K562 (cell line): ENCODE measurements around the gene ATF3. TPM values are rescaled to one million over a fixed set of nuclear protein-coding genes. Genes with fewer than 3 reads are reported as not detected.

Experiments used
- MAFG ChIP-seq: fragments of 450-650 bp; conservative IDR thresholded peaks from 2 replicates; pipeline ENCODE4 v1.6.1; 2016; ENCODE audit warnings: missing genetic modification characterization, missing compliant biosample characterization
- NR2C1 ChIP-seq, 2 experiments: fragments of 450-650 bp; IDR thresholded peaks; 2 replicates each; pipeline ENCODE4 v1.6.1; 2017; ENCODE audit warnings: mild to moderate bottlenecking in 2 of 2, antibody characterized with exemption in 1 of 2, inconsistent platforms in 1 of 2, missing compliant biosample characterization in 1 of 2, missing genetic modification characterization in 1 of 2
- RBBP5 ChIP-seq: fragments of 200-600 bp; sonication (generic); IDR thresholded peaks from 2 replicates; pipeline ENCODE4 v1.6.1; 2012; ENCODE audit warnings: borderline replicate concordance, mild to moderate bottlenecking, low read length, control low read depth, inconsistent platforms; ENCODE audit not compliant: insufficient read depth, poor library complexity, severe bottlenecking
- polyA plus RNA-seq, 8 experiments: library from polyadenylated mRNA; depleted of rRNA in 4 of 8; stranded (reverse) in 5 of 8; unstranded in 3 of 8; fragments of >200 nt; fragmentation: Nextera tagmentation in 2 of 8; fragmentation: Illumina TruSeq in 1 of 8; extraction: Ambion mirVana in 2 of 8; extraction: Trizol in 1 of 8; gene quantifications; 2 replicates each; pipeline versions ENCODE4 v1.2.1 to v1.2.3, GENCODE V29; 2011 to 2014; ENCODE audit warnings: inconsistent platforms in 1 of 8, missing spikeins in 1 of 8
- total RNA-seq, 7 experiments: library from RNA; depleted of rRNA in 6 of 7; stranded (reverse); fragments of >200 nt in 6 of 7; fragmentation: Illumina TruSeq in 2 of 7; extraction: Trizol in 2 of 7; gene quantifications; 2 replicates each; pipeline versions ENCODE4 v1.2.1 to v1.2.3, GENCODE V29; 2011 to 2021; ENCODE audit warnings: low replicate concordance in 1 of 7
- TF ChIP-seq, protein P1 (sequence below), 2 experiments: fragments of 450-650 bp in 1 of 2; sonication (generic) in 1 of 2; formaldehyde crosslinking in 1 of 2; IDR thresholded peaks; 2 replicates each; pipeline versions ENCODE4 v1.7.1 to v1.9.0; 2016 to 2022; ENCODE audit warnings: inconsistent platforms in 1 of 2, mild to moderate bottlenecking in 1 of 2, missing genetic modification reagents in 1 of 2
- TF ChIP-seq, protein P2 (sequence below): conservative IDR thresholded peaks from 2 replicates; pipeline ENCODE4 v1.6.1; 2011; ENCODE audit warnings: low read depth, mild to moderate bottlenecking, low read length; ENCODE audit not compliant: control insufficient read depth
- TF ChIP-seq, protein P3 (sequence below): fragments of 450-650 bp; formaldehyde crosslinking; IDR thresholded peaks from 2 replicates; pipeline ENCODE4 v1.4.0; 2020; ENCODE audit warnings: mild to moderate bottlenecking, moderate library complexity
- TF ChIP-seq, protein P4 (sequence below): fragments of 250-450 bp; sonication (Bioruptor Pico); IDR thresholded peaks from 2 replicates; pipeline ENCODE4 v1.4.0; 2020; ENCODE audit warnings: mild to moderate bottlenecking, moderate library complexity

ATF3 gene
- total and polyA plus RNA-seq, 9 of the 15 experiments (the other 6 are each of a cell fraction or from before 2014, with no cell fraction given): 3.5 to 28.2 (median 19.8) TPM

DNA sequence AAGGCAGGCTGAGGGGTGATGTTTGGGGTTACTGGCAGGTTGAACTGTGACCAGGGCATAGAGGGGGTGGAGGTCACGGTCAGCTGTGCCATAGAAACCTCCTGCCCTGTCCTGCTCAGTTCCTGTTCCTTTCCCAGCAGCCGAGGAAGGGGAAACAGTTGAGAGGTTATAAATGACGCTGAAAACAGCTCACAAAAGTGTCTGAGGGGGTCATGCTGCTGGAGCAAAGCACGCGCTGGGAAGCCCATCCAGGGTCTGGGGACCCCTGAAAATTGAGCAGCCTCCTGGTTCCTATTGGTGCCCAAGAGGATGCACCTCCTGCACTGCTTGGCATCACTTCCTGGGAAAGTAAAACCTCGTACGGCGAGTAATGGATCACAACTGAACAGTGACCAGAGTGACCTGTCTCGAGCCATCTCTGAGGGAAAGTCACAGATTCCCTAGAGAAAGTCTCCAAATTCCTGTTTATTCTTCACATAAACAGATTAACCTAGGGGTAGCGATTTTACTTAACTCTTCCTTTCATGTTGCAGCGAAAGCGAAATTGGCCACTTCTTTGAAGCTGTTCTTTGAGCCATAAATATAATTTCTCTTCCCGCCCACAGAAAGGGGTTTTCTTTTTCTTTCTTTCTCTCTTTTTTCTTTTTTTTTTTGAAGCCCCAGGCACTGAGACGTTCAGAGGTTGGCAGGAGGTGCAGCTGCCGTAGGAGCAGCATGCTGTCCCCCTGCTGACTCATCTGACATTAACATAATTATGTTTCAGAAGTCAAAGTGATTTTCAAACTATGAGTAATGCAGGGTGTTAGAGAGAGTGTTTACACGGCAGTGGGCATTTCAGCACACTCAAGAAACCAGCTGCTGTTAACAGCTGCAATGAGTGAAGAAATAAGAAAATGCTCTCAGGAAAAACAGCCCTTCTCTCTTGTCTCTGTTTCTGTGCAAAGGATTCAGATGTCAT, 41.8 kb upstream of the ATF3 start (continued):
- TF ChIP-seq, protein P1, sequence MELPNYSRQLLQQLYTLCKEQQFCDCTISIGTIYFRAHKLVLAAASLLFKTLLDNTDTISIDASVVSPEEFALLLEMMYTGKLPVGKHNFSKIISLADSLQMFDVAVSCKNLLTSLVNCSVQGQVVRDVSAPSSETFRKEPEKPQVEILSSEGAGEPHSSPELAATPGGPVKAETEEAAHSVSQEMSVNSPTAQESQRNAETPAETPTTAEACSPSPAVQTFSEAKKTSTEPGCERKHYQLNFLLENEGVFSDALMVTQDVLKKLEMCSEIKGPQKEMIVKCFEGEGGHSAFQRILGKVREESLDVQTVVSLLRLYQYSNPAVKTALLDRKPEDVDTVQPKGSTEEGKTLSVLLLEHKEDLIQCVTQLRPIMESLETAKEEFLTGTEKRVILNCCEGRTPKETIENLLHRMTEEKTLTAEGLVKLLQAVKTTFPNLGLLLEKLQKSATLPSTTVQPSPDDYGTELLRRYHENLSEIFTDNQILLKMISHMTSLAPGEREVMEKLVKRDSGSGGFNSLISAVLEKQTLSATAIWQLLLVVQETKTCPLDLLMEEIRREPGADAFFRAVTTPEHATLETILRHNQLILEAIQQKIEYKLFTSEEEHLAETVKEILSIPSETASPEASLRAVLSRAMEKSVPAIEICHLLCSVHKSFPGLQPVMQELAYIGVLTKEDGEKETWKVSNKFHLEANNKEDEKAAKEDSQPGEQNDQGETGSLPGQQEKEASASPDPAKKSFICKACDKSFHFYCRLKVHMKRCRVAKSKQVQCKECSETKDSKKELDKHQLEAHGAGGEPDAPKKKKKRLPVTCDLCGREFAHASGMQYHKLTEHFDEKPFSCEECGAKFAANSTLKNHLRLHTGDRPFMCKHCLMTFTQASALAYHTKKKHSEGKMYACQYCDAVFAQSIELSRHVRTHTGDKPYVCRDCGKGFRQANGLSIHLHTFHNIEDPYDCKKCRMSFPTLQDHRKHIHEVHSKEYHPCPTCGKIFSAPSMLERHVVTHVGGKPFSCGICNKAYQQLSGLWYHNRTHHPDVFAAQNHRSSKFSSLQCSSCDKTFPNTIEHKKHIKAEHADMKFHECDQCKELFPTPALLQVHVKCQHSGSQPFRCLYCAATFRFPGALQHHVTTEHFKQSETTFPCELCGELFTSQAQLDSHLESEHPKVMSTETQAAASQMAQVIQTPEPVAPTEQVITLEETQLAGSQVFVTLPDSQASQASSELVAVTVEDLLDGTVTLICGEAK (IDR thresholded peaks at IDR 0.05): peak; percentile 44; the same call in 1 of the 2 replicates
- TF ChIP-seq, protein P1 (CRISPR knock-in tag; IDR thresholded peaks at IDR 0.05): no peak
- TF ChIP-seq, protein P2, sequence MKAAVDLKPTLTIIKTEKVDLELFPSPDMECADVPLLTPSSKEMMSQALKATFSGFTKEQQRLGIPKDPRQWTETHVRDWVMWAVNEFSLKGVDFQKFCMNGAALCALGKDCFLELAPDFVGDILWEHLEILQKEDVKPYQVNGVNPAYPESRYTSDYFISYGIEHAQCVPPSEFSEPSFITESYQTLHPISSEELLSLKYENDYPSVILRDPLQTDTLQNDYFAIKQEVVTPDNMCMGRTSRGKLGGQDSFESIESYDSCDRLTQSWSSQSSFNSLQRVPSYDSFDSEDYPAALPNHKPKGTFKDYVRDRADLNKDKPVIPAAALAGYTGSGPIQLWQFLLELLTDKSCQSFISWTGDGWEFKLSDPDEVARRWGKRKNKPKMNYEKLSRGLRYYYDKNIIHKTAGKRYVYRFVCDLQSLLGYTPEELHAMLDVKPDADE: no peak
- TF ChIP-seq RBBP5: no peak
- peak; percentile 80 for TF ChIP-seq MAFG (tag)
- TF ChIP-seq NR2C1 (IDR thresholded peaks at IDR 0.05): no peak
- TF ChIP-seq NR2C1 (tag; IDR thresholded peaks at IDR 0.05): no peak
- TF ChIP-seq, protein P3, sequence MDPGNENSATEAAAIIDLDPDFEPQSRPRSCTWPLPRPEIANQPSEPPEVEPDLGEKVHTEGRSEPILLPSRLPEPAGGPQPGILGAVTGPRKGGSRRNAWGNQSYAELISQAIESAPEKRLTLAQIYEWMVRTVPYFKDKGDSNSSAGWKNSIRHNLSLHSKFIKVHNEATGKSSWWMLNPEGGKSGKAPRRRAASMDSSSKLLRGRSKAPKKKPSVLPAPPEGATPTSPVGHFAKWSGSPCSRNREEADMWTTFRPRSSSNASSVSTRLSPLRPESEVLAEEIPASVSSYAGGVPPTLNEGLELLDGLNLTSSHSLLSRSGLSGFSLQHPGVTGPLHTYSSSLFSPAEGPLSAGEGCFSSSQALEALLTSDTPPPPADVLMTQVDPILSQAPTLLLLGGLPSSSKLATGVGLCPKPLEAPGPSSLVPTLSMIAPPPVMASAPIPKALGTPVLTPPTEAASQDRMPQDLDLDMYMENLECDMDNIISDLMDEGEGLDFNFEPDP (CRISPR knock-in tag): no peak
- TF ChIP-seq, protein P4, sequence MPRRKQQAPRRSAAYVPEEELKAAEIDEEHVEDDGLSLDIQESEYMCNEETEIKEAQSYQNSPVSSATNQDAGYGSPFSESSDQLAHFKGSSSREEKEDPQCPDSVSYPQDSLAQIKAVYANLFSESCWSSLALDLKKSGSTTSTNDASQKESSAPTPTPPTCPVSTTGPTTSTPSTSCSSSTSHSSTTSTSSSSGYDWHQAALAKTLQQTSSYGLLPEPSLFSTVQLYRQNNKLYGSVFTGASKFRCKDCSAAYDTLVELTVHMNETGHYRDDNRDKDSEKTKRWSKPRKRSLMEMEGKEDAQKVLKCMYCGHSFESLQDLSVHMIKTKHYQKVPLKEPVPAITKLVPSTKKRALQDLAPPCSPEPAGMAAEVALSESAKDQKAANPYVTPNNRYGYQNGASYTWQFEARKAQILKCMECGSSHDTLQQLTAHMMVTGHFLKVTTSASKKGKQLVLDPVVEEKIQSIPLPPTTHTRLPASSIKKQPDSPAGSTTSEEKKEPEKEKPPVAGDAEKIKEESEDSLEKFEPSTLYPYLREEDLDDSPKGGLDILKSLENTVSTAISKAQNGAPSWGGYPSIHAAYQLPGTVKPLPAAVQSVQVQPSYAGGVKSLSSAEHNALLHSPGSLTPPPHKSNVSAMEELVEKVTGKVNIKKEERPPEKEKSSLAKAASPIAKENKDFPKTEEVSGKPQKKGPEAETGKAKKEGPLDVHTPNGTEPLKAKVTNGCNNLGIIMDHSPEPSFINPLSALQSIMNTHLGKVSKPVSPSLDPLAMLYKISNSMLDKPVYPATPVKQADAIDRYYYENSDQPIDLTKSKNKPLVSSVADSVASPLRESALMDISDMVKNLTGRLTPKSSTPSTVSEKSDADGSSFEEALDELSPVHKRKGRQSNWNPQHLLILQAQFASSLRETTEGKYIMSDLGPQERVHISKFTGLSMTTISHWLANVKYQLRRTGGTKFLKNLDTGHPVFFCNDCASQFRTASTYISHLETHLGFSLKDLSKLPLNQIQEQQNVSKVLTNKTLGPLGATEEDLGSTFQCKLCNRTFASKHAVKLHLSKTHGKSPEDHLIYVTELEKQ (CRISPR knock-in tag): no peak
